Chondrocyte (in vitro differentiated cells): ENCODE results near the gene CHD9NB. TPM values are rescaled to one million over a fixed set of nuclear protein-coding genes. Genes with fewer than 3 reads are reported as not detected.

ENCODE experiments used
- DNase-seq: peaks from one replicate; pipeline ENCODE4 v3.0.0; 2021; ENCODE audit warnings: mixed read lengths, low spot score
- H3K27ac Mint-ChIP-seq: one replicate; pipeline ENCODE4 v1.8.0; 2021; ENCODE audit warnings: mild to moderate bottlenecking, moderate library complexity, mixed read lengths; ENCODE audit not compliant: unreplicated experiment
- H3K27me3 Mint-ChIP-seq: 2 replicates; pipeline ENCODE4 v1.8.0; 2021; ENCODE audit warnings: low read depth, mixed read lengths
- H3K36me3 Mint-ChIP-seq: 2 replicates; pipeline ENCODE4 v1.8.0; 2021; ENCODE audit warnings: low read depth, mixed read lengths
- H3K4me1 Mint-ChIP-seq: 2 replicates; pipeline ENCODE4 v1.8.0; 2021; ENCODE audit warnings: low read depth, mild to moderate bottlenecking, mixed read lengths
- H3K4me3 Mint-ChIP-seq: one replicate; pipeline ENCODE4 v1.8.0; 2021; ENCODE audit warnings: mild to moderate bottlenecking, moderate library complexity, mixed read lengths; ENCODE audit not compliant: unreplicated experiment
- H3K9me3 Mint-ChIP-seq: 2 replicates; pipeline ENCODE4 v1.8.0; 2021; ENCODE audit warnings: low read depth, mixed read lengths
- CTCF ChIP-seq: fragments of 200-600 bp; sonication (generic); IDR thresholded peaks from 2 replicates; pipeline ENCODE4 v1.5.0; 2021; ENCODE audit warnings: antibody characterized with exemption, mild to moderate bottlenecking, moderate library complexity
- total RNA-seq: library from RNA; stranded (reverse); gene quantifications from 3 replicates; pipeline ENCODE4 v1.2.1, GENCODE V29; 2021

Gene CHD9NB
- total RNA-seq, 1 donor from 2014 or later = 0.85 TPM

GRCh38 chr16:53091466-53092211, 38.9 kb upstream of the CHD9NB start:
- peak overlapping the region; percentile 46 for H3K4me3 Mint-ChIP-seq
- TF ChIP-seq CTCF = no peak
- peaks cover 77% of the 10 kb centered on the region for H3K4me1 Mint-ChIP-seq

GRCh38 chr16:53090591-53091411, 38.1 kb upstream of the CHD9NB start:
- Mint-ChIP-seq H3K4me1 (peaks cover 83% of the 10 kb centered on the region), H3K4me3 (peak overlapping the region; percentile 54), H3K9me3 (no peaks in the 10 kb centered on the region), H3K27me3 (no peaks in the 10 kb centered on the region), H3K27ac (peak overlapping the region; percentile 100), H3K36me3 (no peaks in the 10 kb centered on the region)
- DNase-seq = peak; percentile 96
- TF ChIP-seq CTCF = peak; percentile 22

More at GRCh38 chr16:53091466-53092211, 38.9 kb upstream of the CHD9NB start:
- no peaks in the 10 kb centered on the region for H3K36me3 Mint-ChIP-seq
- no peak for DNase-seq
- H3K27me3 Mint-ChIP-seq = no peaks in the 10 kb centered on the region
- H3K9me3 Mint-ChIP-seq = no peaks in the 10 kb centered on the region
- peak overlapping the region; percentile 100 for H3K27ac Mint-ChIP-seq

- Mint-ChIP-seq H3K4me3 (peak overlapping the region; percentile 54), H3K9me3 (no peaks in the 10 kb centered on the region), H3K4me1 (peaks cover 85% of the 10 kb centered on the region), H3K27ac (peak overlapping the region; percentile 100), H3K27me3 (no peaks in the 10 kb centered on the region), H3K36me3 (no peaks in the 10 kb centered on the region)
- DNase-seq = no peak
- TF ChIP-seq CTCF = no peak
Measured at GRCh38 chr16:53090286-53090590, 37.5 kb upstream of the CHD9NB start.

GRCh38 chr16:53089434-53090285, 37.0 kb upstream of the CHD9NB start:
- peak overlapping the region; percentile 100 for H3K27ac Mint-ChIP-seq
- H3K4me3 Mint-ChIP-seq = no peak overlapping the region
- no peaks in the 10 kb centered on the region for H3K27me3 Mint-ChIP-seq
- no peak for TF ChIP-seq CTCF
- peaks cover 85% of the 10 kb centered on the region for H3K4me1 Mint-ChIP-seq
- no peaks in the 10 kb centered on the region for H3K36me3 Mint-ChIP-seq
- DNase-seq = no peak
- no peaks in the 10 kb centered on the region for H3K9me3 Mint-ChIP-seq

GRCh38 chr16:53087101-53087500, 34.4 kb upstream of the CHD9NB start:
- H3K27me3 Mint-ChIP-seq = no peaks in the 10 kb centered on the region
- no peaks in the 10 kb centered on the region for H3K9me3 Mint-ChIP-seq
- no peaks in the 10 kb centered on the region for H3K36me3 Mint-ChIP-seq
- no peak for DNase-seq
- no peak overlapping the region for H3K4me3 Mint-ChIP-seq
- H3K4me1 Mint-ChIP-seq = peaks cover 85% of the 10 kb centered on the region
- TF ChIP-seq CTCF = no peak
- H3K27ac Mint-ChIP-seq = peak overlapping the region; percentile 72
